ENCODE data around the gene SLC44A3. TPM values are rescaled to one million over a fixed set of nuclear protein-coding genes. Genes with fewer than 3 reads are reported as not detected.

Gene SLC44A3
- total and polyA plus RNA-seq, 9 donors: 1.1 to 31.3 (median 3.3) TPM

DNA sequence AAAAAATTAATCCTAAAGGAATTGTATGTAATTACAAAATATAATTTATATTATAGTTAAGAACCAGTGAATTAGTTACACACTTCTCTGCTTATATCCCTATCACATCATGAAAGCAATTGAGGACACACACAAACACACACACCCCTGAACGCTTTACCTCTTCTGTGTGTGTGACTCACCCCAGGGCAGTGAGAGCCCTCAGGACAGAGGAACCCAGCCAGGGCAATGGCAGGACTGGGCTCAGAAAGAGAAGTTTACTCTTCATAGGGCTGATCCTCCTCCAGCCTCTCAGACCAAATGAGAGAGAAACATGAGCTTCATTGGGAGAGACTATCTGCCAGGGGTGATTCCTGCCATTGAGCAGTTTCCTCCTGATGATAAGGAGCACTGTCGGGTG, 38.1 kb downstream of the SLC44A3 start:
- DNase-seq: no peak
- 66 to 81% (median 71%) methylated on average over 2 of the region's 2 CpGs for WGBS, 3 donors
- Histone ChIP-seq H3K4me1 (ENCODE audit: insufficient read depth) (peaks cover 12% of the 10 kb centered on the region), H3K9me3 (no peaks in the 10 kb centered on the region), H3K4me3 (no peak overlapping the region), H3K27ac (no peak overlapping the region), H3K36me3 (no peaks in the 10 kb centered on the region), H3K27me3 (no peaks in the 10 kb centered on the region)
- intact Hi-C loops (cut with DNase I): loop anchor here in 1 of 4 donors (10.0 kb wide), 1 partner anchor 377 kb away; the partner anchor contains the start of gene RWDD3
- TF ChIP-seq EP300 (IDR thresholded peaks at IDR 0.05): no peak
- no peak for TF ChIP-seq CTCF (IDR thresholded peaks at IDR 0.05)
- TF ChIP-seq POLR2A (IDR thresholded peaks at IDR 0.05): no peak

DNA sequence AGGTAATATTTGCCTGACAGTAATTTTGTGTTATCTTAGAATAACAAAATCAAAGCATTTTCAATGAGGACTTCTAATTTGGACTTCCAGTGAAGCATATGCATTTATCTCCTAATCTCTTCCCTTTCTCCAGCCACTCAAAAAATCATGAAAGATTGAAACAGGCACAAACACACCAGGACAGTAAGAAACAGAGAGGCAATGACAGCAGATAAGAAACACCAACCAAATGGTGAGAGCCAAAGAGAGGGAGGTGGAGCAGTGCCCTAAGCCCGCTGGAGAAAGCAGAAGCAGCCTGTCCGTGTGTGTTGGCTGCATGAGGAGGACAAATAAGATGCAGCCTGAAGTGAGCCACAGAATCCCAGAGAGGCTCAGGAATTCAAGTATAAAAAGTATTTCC, 39.0 kb downstream of the SLC44A3 start:
- 39 to 56% (median 50%) methylated on average over 2 of the region's 2 CpGs for WGBS, 3 donors
- Histone ChIP-seq H3K4me1 (ENCODE audit: insufficient read depth) (peaks cover 12% of the 10 kb centered on the region), H3K27ac (no peak overlapping the region), H3K27me3 (no peaks in the 10 kb centered on the region), H3K9me3 (no peaks in the 10 kb centered on the region), H3K4me3 (no peak overlapping the region), H3K36me3 (no peaks in the 10 kb centered on the region)
- intact Hi-C loops (cut with DNase I): loop anchor here in 1 of 4 donors (10.0 kb wide), 1 partner anchor 376 kb away; the partner anchor contains the start of gene RWDD3
- TF ChIP-seq EP300 (IDR thresholded peaks at IDR 0.05) (no peak), CTCF (IDR thresholded peaks at IDR 0.05) (no peak), POLR2A (IDR thresholded peaks at IDR 0.05) (no peak)
- DNase-seq: no peak

DNA sequence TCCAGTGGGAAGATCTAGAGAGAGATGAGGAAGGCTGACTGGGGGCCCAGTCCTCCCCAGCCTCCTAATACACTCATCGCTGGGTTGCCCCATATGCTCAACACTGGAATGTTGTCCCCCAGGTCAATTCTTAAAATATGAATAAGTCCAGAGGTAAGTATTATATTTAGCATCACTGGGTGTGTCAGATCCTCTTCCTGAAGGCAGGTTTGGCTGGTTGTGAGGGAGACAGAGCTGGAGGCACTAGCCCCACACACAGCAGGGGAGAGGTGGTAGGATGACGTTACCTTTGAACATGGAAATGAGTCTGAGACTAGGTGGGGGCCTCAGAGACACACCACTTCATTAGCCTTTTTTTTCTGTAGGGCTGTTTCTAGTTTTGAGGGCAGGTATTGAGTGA, 42.6 kb downstream of the SLC44A3 start:
- TF ChIP-seq CTCF (IDR thresholded peaks at IDR 0.05) (no peak), EP300 (IDR thresholded peaks at IDR 0.05) (no peak), POLR2A (IDR thresholded peaks at IDR 0.05) (no peak)
- intact Hi-C loops (cut with DNase I): loop anchor here in 1 of 4 donors (2.0 to 10.0 kb wide), 3 partner anchors 64 to 372 kb away; partner anchors contain the start of genes CNN3 and RWDD3
- Histone ChIP-seq H3K27ac (peak overlapping the region; percentile 85 to 96), H3K4me3 (no peak overlapping the region), H3K27me3 (no peaks in the 10 kb centered on the region), H3K9me3 (no peaks in the 10 kb centered on the region), H3K4me1 (ENCODE audit: insufficient read depth) (peaks cover 18% of the 10 kb centered on the region), H3K36me3 (no peaks in the 10 kb centered on the region)
- DNase-seq: no peak
- WGBS, 3 donors: 91 to 100% (median 93%) methylated on average over 2 of the region's 2 CpGs

DNA sequence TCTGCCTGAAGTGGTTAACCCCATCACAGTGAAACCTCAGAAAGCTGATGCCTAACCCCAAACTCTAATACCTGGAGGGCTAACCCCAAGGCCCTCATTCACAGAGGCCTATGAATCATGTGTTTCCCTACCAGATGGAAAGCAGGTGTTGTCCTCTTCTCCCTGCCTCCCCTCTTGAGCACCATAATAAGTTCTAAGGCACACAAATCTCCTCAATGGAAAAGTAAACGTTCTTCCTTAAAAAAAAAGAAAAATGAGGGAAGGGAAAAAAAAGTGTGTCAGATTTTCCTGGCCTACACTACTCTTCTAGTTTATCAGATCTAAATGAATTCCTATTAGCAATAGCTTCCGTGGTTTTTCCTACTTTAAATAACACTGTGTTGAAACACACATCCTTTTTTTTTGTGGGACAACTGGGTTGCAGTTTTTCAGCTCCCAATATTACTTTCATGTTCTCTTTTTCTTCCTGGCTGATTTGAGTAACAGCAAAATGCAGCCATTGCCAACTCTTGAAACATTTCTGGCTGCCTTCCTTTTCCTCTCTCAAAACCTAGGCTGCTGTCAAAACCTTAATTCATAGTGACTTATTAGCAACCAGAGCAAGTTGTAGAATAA, 43.2 kb downstream of the SLC44A3 start:
- intact Hi-C loops (cut with DNase I): loop anchor here in 1 of 4 donors (2.0 to 10.0 kb wide), 3 partner anchors 63 to 371 kb away; partner anchors contain the start of genes CNN3 and RWDD3

More for the DNA sequence above, 43.2 kb downstream of the SLC44A3 start:
- peak in 2 of 5 donors; percentile 39 to 48 for DNase-seq
- H3K4me1 ChIP-seq (ENCODE audit: insufficient read depth): peaks cover 18% of the 10 kb centered on the region
- no peaks in the 10 kb centered on the region for H3K36me3 ChIP-seq
- H3K4me3 ChIP-seq: no peak overlapping the region
- no peaks in the 10 kb centered on the region for H3K27me3 ChIP-seq
- TF ChIP-seq EP300 (IDR thresholded peaks at IDR 0.05) (peak; percentile 18), POLR2A (IDR thresholded peaks at IDR 0.05) (peak; percentile 21), CTCF (IDR thresholded peaks at IDR 0.05) (no peak)
- H3K9me3 ChIP-seq: no peaks in the 10 kb centered on the region
- H3K27ac ChIP-seq: peak overlapping the region; percentile 85 to 96
- 0% methylated on average over 2 of the region's 2 CpGs for WGBS, 3 donors

Measured in ovary (tissue), 9 donors.